Muscle of arm (tissue), 14 donors: Measurements from ENCODE around the gene FZD7. TPM values are rescaled to one million over a fixed set of nuclear protein-coding genes. Genes with fewer than 3 reads are reported as not detected.

Source experiments
- DNase-seq: peaks from one replicate; pipeline ENCODE4 v3.0.0-alpha.2; 2013
- long read RNA-seq, 11 donors: transcript quantifications; one replicate each; lab custom pipeline, GENCODE V29; 2026
- polyA plus RNA-seq, 12 donors: library from polyadenylated mRNA; unstranded; fragments of 120-200 nt; gene quantifications; one replicate each; pipeline ENCODE4 v1.2.1, GENCODE V29; 2013; ENCODE audit not compliant: insufficient read length in 12 of 12

FZD7 gene
- polyA plus RNA-seq, result 10 to 100 TPM in 11 of 12 donors, not detected in 1; 22.3 to 35.5 (median 27.6) TPM
- long read RNA-seq, donor 1, transcript FZD7-201 (1 exons, 3,859 nt), result major isoform, 16 of 16 reads
- long read RNA-seq, donor 1, partial matches to known transcripts, result 0 of 16 reads
- long read RNA-seq, donor 1, other reads (novel, unspliced or antisense), result 0 of 16 reads
- long read RNA-seq, donor 2, transcript FZD7-201 (1 exons, 3,859 nt), result major isoform, 13 of 13 reads
- long read RNA-seq, donor 2, partial matches to known transcripts, result 0 of 13 reads
- long read RNA-seq, donor 2, other reads (novel, unspliced or antisense), result 0 of 13 reads
- long read RNA-seq, donor 3, transcript FZD7-201 (1 exons, 3,859 nt), result major isoform, 9 of 9 reads
- long read RNA-seq, donor 3, partial matches to known transcripts, result 0 of 9 reads
- long read RNA-seq, donor 3, other reads (novel, unspliced or antisense), result 0 of 9 reads
- long read RNA-seq, donor 4, transcript FZD7-201 (1 exons, 3,859 nt), result major isoform, 9 of 9 reads
- long read RNA-seq, donor 4, partial matches to known transcripts, result 0 of 9 reads
- long read RNA-seq, donor 4, other reads (novel, unspliced or antisense), result 0 of 9 reads
- long read RNA-seq, donor 5, transcript FZD7-201 (1 exons, 3,859 nt), result major isoform, 14 of 14 reads
- long read RNA-seq, donor 5, partial matches to known transcripts, result 0 of 14 reads
- long read RNA-seq, donor 5, other reads (novel, unspliced or antisense), result 0 of 14 reads
- long read RNA-seq, donor 6, transcript FZD7-201 (1 exons, 3,859 nt), result major isoform, 13 of 13 reads
- long read RNA-seq, donor 6, partial matches to known transcripts, result 0 of 13 reads
- long read RNA-seq, donor 6, other reads (novel, unspliced or antisense), result 0 of 13 reads
- long read RNA-seq, donor 7, transcript FZD7-201 (1 exons, 3,859 nt), result major isoform, 6 of 6 reads
- long read RNA-seq, donor 7, partial matches to known transcripts, result 0 of 6 reads
- long read RNA-seq, donor 7, other reads (novel, unspliced or antisense), result 0 of 6 reads
- long read RNA-seq, donor 8, transcript FZD7-201 (1 exons, 3,859 nt), result major isoform, 12 of 12 reads
- long read RNA-seq, donor 8, partial matches to known transcripts, result 0 of 12 reads
- long read RNA-seq, donor 8, other reads (novel, unspliced or antisense), result 0 of 12 reads
- long read RNA-seq, donor 9, transcript FZD7-201 (1 exons, 3,859 nt), result major isoform, 14 of 14 reads
- long read RNA-seq, donor 9, partial matches to known transcripts, result 0 of 14 reads
- long read RNA-seq, donor 9, other reads (novel, unspliced or antisense), result 0 of 14 reads
- long read RNA-seq, donor 10, transcript FZD7-201 (1 exons, 3,859 nt), result major isoform, 12 of 12 reads
- long read RNA-seq, donor 10, partial matches to known transcripts, result 0 of 12 reads
- long read RNA-seq, donor 10, other reads (novel, unspliced or antisense), result 0 of 12 reads
- long read RNA-seq, donor 11, transcript FZD7-201 (1 exons, 3,859 nt), result major isoform, 17 of 17 reads
- long read RNA-seq, donor 11, partial matches to known transcripts, result 0 of 17 reads
- long read RNA-seq, donor 11, other reads (novel, unspliced or antisense), result 0 of 17 reads

GRCh38 chr2:202033317-202034248 is at the start of gene FZD7:
TSS of gene FZD7 (plus strand) at chr2:202033855. CDS start at chr2:202034648, 793 bp downstream.
- peak; percentile 94 for DNase-seq

- no peak for DNase-seq
These were observed 49.3 kb upstream of the FZD7 start for GRCh38 chr2:201984333-201984732.

DNA sequence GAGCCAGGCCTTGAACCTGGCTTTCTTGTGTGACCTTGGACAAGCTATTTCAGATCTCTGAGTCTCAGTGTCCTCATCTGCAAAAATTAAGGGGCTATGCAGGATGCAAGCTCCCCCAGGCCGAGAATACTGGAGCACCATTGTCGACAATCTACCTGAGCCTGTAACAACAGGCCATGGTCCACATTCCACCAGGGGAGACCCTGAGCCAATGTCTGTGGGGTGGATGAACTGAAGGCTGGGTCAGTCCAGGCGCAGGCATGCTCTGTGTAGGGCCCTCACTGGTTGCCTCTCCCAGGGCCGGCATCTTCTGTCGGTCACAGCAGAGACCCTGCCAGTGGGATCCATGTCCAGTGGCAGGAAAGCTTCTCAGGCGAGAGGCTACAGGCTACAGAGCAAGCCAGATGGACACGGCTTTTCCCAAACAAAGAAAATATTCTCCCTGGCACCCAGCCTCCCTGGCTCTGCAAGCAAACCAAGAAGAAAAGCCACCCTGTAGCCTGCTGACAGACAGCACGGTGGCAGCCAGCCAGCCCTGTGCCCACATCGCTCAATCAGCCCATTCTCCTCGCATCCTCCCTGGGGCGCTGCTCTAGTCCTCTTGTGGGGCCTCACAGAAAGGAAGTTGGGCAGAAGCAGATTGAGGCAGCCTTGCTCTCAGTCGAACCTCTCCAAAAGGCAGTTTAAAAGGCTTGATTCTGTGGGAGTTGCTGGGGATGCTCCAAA is 48.7 kb upstream of the FZD7 start:
- DNase-seq, result no peak

DNA sequence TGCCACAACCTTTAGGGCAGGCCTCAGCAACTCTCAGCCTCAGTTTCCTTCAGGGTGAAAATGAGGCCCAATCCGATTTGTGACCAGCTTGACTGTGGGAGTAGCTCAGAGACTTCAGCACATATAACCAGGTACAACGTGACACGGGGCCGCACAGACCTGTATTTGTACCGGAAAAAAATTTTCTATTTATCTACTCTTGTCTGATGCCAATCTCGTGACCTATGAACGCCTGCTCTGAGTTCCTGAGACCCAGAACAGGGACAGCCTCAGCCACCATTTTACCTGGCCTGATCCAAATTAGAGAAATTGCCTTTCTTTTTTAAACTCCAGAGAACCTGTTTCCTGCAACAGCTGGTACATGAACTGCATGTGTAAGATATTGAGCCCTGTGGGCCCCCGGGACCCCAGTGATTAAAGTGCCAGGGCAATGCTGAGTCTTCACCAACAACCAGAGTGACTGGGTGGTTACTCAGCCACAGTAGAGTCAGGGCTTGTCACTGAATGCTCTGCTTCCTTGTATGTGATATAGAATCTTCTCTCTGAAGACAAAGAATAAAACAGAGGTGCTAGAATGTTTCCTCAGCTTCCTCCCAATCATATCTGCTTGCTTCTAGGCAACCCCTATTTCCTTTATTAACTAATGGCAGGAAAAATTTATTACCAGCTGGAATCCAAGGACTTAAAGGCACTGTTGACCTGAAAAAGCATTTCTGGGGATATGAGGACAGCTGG is 47.8 kb upstream of the FZD7 start:
- DNase-seq, result no peak

DNA sequence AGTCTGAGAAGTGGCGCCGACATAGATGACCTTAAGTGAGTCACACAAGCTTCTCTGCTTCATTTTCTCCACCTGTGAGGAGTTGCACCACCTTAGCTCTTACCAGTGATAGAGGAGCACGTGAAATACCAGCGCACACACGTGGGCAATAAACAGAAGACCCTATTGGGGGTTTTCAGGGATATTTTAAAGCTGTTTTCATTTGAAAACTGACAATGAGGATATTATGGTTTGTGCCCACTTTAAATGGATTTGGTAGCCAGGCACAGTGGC is 47.3 kb upstream of the FZD7 start:
- DNase-seq, result no peak

DNA sequence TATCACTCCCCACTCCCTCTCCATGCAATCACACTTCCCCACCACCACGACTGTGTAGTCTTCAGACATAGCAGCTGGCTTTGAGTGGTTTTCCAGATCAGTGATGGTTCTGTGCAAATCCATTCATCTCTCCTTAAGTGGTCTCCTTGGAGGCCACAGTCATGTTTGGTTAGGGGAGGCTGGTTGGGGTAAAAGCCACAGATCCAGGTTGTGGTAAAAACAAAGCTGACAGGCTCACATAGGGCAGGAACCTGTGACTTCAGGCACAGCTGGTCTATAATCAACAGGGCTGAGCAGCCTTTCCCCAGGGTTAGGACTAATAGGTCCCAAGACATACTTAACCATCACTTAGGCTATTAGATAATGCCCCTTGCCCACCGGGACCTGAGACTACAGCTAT is 46.2 kb upstream of the FZD7 start:
- no peak for DNase-seq

DNA sequence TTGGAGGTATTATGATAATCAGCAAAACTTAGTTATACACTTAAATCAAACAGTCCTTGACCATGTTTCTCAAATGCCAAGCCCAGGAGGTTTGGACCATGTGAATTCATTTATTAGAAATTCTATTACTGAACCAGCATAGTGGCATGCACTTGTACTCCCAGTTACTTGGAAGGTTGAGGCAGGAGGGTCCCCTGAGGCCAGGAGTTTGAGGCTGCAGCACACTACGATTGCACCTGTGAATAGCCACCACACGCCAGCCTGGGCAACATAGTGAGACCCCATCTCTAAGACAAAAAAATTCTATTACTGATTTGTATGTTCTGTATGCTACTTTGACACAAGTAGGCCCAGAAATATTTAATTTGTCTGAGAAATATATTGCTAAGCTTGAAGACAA is 43.6 kb upstream of the FZD7 start:
- no peak for DNase-seq

DNA sequence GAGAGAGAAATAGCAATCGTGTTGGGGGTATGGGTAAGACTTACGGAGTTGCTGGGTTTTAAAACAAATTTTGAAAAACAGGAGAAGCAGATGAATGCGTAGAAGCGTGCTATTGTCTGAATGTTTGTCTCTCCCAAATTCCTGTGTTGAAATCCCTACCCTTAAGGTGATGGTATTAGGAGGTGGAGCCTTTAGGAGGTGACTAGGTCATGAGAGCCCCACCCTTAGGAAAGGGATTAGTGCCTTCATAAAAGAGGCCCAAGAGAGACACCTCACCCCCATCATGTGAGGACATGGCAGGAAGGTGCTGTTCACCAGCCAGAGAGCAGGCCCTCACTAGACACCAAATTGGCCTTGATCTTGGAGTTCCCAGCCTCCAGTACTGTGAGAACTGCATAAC is 40.7 kb upstream of the FZD7 start:
- no peak for DNase-seq

- no peak for DNase-seq
These were observed 38.5 kb upstream of the FZD7 start for GRCh38 chr2:201994973-201995638.

DNA sequence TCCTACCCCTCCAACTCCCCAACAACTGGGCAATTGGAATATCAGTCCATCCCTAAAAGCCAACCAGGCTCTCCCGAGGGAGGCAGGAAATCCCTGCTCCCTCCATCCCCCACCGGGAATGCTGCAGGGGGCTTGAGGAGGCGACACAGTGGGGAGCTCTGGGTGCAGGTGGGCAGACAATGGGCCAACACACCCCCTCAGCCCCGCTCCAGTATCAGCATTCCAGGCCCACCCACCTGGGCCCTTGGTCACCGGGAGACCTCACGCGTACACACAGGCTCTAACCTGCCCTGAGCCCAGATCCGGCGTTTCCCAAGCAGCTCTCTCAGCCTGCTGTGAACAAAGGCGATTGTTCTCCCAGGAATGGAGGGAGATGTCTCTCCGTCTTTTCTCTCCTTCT is 37.6 kb upstream of the FZD7 start:
- no peak for DNase-seq

GRCh38 chr2:201996679-201997314 is 36.9 kb upstream of the FZD7 start:
- DNase-seq, result no peak

GRCh38 chr2:201999279-201999678 is 34.4 kb upstream of the FZD7 start:
- no peak for DNase-seq

DNA sequence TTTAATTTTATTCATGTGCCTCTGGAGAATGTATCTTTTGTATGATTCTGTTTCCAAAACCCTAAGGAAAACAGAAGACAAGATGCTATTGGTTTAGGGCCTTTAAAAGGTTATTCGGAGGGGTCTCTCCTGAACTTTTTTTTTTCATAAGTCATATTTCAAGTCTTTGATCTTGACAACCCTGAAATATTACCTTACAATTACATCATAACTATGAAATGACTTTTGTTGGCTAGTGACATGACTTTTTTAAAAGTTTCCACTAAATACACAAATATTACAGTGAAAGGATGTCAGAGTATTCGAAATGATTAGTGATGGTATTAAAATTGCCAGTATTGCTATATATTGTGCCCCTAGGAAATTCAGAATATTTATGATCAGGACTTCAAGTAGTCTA is 31.8 kb upstream of the FZD7 start:
- no peak for DNase-seq

- DNase-seq, result no peak
These were observed 31.3 kb upstream of the FZD7 start for GRCh38 chr2:202002381-202002780.

DNA sequence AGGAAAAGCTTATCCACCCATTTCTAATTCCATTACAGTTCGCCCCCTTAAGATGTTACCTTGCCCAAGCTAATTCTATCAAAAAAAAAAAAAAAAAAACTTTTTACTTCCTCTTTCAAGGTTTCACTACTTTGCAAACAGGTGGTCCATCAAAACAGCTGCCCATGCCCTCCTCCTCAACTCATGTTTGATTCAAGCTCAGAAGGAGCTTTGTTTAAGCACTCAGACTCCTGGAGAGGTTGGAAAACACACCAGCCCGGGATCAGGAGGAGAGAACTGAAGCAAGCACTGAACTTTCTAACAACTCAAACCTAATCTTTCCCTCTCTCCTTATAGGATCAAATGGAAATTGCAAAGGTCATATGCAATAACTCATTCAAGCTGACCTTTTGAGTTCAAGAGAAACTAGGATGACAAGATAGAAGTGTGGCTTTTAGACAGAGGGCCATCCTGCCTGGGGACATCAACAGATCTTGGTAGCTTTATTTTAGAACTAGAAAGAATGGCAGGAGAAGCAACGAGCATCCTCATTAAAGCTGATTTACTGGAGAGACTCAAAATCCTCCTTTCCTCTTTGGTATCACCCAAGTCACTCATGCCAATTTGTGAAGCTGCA is 28.3 kb upstream of the FZD7 start:
- no peak for DNase-seq

DNA sequence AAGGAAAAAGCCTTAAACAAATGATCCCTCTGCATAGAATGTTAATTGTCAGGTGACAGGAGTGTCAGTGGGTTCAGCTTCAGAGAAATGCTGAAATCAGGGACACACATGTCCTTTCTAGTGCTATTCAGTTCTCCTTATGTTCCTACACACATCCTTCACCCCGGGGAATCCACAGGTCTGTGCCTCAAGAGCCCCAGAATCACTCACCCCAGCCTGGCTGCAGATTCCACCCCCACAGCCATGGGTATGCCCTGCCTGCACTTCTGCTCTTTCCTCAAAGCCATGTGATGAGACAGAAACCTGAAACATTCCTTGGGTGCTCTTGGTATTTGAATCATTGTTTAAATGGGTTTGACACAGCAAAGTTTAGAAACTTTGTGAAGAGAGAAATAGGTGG is 27.4 kb upstream of the FZD7 start:
- DNase-seq, result no peak
